ENCODE measurements around the gene DDX31.

Gene DDX31

DNA sequence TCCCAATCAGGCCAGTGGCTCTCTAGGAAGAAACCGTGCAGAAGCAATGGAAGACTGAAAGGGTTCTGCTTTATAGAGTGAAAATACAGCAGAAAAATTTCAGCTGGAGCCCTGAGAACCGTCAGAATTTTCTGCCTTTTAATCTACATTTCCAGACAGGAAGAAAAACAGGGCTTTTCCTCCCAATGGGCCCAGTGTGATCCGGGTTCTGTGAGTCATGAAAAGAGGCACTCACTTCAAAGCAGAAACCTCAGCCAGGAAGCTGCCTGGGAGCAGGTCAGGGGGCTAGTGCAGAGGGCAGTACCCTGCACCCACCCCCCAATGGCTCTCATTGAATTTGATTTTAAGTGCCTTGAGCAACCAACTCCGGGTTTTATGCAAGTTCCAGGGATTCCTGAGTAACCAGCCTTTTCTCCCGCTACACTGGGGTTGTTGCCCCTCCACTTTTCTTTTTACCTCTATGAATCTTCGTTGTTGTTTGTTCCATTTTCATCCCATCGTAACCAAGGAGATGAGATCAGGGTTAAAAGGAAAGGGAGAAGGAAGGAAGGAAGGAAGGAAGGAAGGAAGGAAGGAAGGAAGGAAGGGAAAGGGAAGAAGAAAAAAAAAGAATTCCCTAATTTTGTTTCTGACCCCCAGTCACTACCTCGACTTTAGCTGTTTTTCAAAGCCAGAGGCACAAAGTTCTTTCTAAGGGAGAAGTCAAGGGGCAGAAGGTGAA lies 86.0 kb downstream of the DDX31 start:
- no peaks in the 10 kb centered on the region for H4K20me1 ChIP-seq (ENCODE audit: control insufficient read depth, insufficient read depth, low read depth, low read length)
- H3F3A ChIP-seq (ENCODE audit: control insufficient read depth, insufficient read depth) = no peaks in the 10 kb centered on the region
- no peak overlapping the region for H3K4me3 ChIP-seq (ENCODE audit: low read length)
- H3K9me2 ChIP-seq (replicated peaks; ENCODE audit: control insufficient read depth, low read length) = no peaks in the 10 kb centered on the region
- no peaks in the 10 kb centered on the region for H3K4me1 ChIP-seq (ENCODE audit: control insufficient read depth, low read length)
- no peak overlapping the region for H3K27ac ChIP-seq (ENCODE audit: low read depth, low read length)
- TF ChIP-seq, protein P1, sequence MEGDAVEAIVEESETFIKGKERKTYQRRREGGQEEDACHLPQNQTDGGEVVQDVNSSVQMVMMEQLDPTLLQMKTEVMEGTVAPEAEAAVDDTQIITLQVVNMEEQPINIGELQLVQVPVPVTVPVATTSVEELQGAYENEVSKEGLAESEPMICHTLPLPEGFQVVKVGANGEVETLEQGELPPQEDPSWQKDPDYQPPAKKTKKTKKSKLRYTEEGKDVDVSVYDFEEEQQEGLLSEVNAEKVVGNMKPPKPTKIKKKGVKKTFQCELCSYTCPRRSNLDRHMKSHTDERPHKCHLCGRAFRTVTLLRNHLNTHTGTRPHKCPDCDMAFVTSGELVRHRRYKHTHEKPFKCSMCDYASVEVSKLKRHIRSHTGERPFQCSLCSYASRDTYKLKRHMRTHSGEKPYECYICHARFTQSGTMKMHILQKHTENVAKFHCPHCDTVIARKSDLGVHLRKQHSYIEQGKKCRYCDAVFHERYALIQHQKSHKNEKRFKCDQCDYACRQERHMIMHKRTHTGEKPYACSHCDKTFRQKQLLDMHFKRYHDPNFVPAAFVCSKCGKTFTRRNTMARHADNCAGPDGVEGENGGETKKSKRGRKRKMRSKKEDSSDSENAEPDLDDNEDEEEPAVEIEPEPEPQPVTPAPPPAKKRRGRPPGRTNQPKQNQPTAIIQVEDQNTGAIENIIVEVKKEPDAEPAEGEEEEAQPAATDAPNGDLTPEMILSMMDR (IDR thresholded peaks at IDR 0.05; ENCODE audit: low read depth, low read length, poor library complexity, severe bottlenecking) = no peak
- TF ChIP-seq EZH2phosphoT487 (IDR thresholded peaks at IDR 0.05; ENCODE audit: borderline replicate concordance, low read length) = no peak
- H3K36me3 ChIP-seq (ENCODE audit: control insufficient read depth, low read length) = no peaks in the 10 kb centered on the region
- H3K4me2 ChIP-seq (ENCODE audit: low read length) = no peak overlapping the region
- H3K27me3 ChIP-seq (ENCODE audit: control insufficient read depth, low read length) = peaks cover 38% of the 10 kb centered on the region
- no peaks in the 10 kb centered on the region for H3K9me3 ChIP-seq (ENCODE audit: control insufficient read depth, insufficient read depth, low read length)
- no peaks in the 10 kb centered on the region for H3K79me2 ChIP-seq (ENCODE audit: control insufficient read depth, low read length)

DNA sequence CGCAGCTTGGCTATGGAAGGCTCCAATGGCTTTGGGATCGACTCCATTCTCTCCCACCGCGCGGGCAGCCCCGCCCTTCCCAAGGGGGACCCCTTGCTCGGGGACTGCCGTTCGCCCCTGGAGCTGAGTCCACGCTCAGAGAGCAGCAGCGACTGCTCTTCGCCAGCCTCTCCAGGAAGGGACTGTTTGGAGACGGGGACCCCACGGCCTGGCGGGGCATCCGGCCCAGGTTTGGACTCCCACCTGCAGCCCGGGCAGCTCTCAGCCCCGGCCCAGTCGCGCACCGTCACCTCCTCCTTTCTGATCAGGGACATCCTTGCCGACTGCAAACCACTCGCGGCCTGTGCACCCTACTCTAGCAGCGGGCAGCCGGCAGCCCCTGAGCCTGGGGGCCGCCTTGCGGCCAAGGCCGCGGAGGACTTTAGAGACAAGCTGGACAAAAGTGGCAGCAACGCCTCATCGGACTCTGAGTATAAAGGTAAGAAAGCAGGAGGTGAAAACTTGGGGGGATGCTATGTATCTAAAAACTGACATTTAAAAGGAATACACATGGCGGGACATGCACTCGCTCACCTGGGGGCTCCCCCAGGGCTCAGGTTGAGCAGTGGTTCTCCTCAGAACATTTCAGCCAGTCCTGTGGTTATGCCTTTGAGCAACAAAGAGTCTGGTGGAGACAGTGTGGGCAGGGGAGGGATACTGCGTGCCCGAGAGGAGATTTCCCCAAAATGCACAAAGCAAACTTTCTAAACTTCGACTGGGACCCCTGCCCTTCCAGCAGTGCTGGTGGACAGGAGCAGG lies 86.8 kb downstream of the DDX31 start:
- Histone ChIP-seq H3K36me3 (ENCODE audit: control insufficient read depth, low read length) (no peaks in the 10 kb centered on the region), H3K4me2 (ENCODE audit: low read length) (no peak overlapping the region), H3K27ac (ENCODE audit: low read depth, low read length) (no peak overlapping the region), H3K79me2 (ENCODE audit: control insufficient read depth, low read length) (no peaks in the 10 kb centered on the region), H4K20me1 (ENCODE audit: control insufficient read depth, insufficient read depth, low read depth, low read length) (no peaks in the 10 kb centered on the region), H3K4me3 (ENCODE audit: low read length) (no peak overlapping the region), H3F3A (ENCODE audit: control insufficient read depth, insufficient read depth) (no peaks in the 10 kb centered on the region), H3K9me2 (replicated peaks; ENCODE audit: control insufficient read depth, low read length) (no peaks in the 10 kb centered on the region), H3K9me3 (ENCODE audit: control insufficient read depth, insufficient read depth, low read length) (no peaks in the 10 kb centered on the region), H3K27me3 (ENCODE audit: control insufficient read depth, low read length) (peaks cover 42% of the 10 kb centered on the region), H3K4me1 (ENCODE audit: control insufficient read depth, low read length) (no peaks in the 10 kb centered on the region)
- TF ChIP-seq, protein P1 (IDR thresholded peaks at IDR 0.05; ENCODE audit: low read depth, low read length, poor library complexity, severe bottlenecking) = no peak
- TF ChIP-seq EZH2phosphoT487 (IDR thresholded peaks at IDR 0.05; ENCODE audit: borderline replicate concordance, low read length) = no peak

DNA sequence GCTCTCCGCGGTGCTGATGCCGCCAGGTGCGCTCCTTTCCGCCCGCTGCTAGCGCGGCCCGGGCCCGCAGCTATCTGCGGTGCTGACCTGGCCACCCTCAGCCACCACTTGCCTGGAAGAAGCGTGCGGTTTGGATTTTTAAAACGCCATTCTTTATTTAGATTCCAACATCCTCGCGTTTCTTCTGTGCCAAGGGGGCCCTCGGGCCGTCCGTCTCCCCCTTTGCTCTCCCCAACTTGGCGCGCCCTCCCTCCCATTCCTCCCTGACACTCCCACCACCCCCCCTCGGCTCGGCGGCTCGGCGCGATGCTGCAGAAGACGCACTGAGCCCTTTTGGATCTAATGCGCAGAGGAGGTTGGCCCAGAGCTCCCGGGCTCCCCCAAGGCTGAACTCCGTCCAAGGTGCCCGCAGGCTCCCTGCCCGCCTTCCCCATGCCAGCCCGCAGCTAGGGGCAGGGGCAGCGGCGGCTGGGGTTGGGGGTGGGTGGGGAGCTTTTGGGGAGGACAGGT lies 87.5 kb downstream of the DDX31 start, which contains the start of gene BARHL1:
BARHL1 (plus strand) TSS at position 331 of the 510 bp plus-strand sequence. CDS start 192 bp downstream, outside the sequence.
- Histone ChIP-seq H3K27ac (ENCODE audit: low read depth, low read length) (no peak within 1 kb of the TSS), H3K4me1 (ENCODE audit: control insufficient read depth, low read length) (no peaks in the 10 kb centered on the region), H3K27me3 (ENCODE audit: control insufficient read depth, low read length) (peaks cover 45% of the 10 kb centered on the region), H3K4me2 (ENCODE audit: low read length) (no peak within 1 kb of the TSS), H3K9me3 (ENCODE audit: control insufficient read depth, insufficient read depth, low read length) (no peaks in the 10 kb centered on the region), H4K20me1 (ENCODE audit: control insufficient read depth, insufficient read depth, low read depth, low read length) (no peaks in the 10 kb centered on the region), H3K4me3 (ENCODE audit: low read length) (no peak within 1 kb of the TSS), H3K36me3 (ENCODE audit: control insufficient read depth, low read length) (no peaks in the 10 kb centered on the region), H3K9me2 (replicated peaks; ENCODE audit: control insufficient read depth, low read length) (no peaks in the 10 kb centered on the region), H3K79me2 (ENCODE audit: control insufficient read depth, low read length) (no peaks in the 10 kb centered on the region), H3F3A (ENCODE audit: control insufficient read depth, insufficient read depth) (no peaks in the 10 kb centered on the region)
- TF ChIP-seq, protein P1 (IDR thresholded peaks at IDR 0.05; ENCODE audit: low read depth, low read length, poor library complexity, severe bottlenecking) = no peak
- TF ChIP-seq EZH2phosphoT487 (IDR thresholded peaks at IDR 0.05; ENCODE audit: borderline replicate concordance, low read length) = no peak

Data from DOHH2 (cell line).